H9 (cell line): ENCODE results near the gene HS6ST1. TPM values are rescaled to one million over a fixed set of nuclear protein-coding genes. Genes with fewer than 3 reads are reported as not detected.

ENCODE experiments used
- DNase-seq: peaks from one replicate; pipeline ENCODE4 v3.0.0-alpha.2; 2017
- H2AFZ ChIP-seq: one replicate; pipeline ENCODE4 v1.6.1; 2013; ENCODE audit warnings: mild to moderate bottlenecking, low read length, control low read depth, moderate library complexity
- H2AK5ac ChIP-seq: 2 replicates; pipeline ENCODE4 v1.6.1; 2013; ENCODE audit warnings: low read length, control low read depth, mixed read lengths; ENCODE audit not compliant: insufficient read length
- H2BK120ac ChIP-seq: one replicate; pipeline ENCODE4 v1.6.1; 2013; ENCODE audit warnings: low read depth, mild to moderate bottlenecking, low read length, control low read depth, inconsistent platforms; ENCODE audit not compliant: poor library complexity, severe bottlenecking
- H2BK12ac ChIP-seq: 2 replicates; pipeline ENCODE4 v1.6.1; 2013; ENCODE audit warnings: low read length, control low read depth, mixed read lengths, low read depth; ENCODE audit not compliant: insufficient read length
- H2BK15ac ChIP-seq: 2 replicates; pipeline ENCODE4 v1.6.1; 2013; ENCODE audit warnings: low read depth, low read length, control low read depth
- H2BK20ac ChIP-seq: one replicate; pipeline ENCODE4 v1.6.1; 2013; ENCODE audit warnings: low read depth, mild to moderate bottlenecking, low read length, control low read depth, inconsistent platforms; ENCODE audit not compliant: poor library complexity, severe bottlenecking
- H2BK5ac ChIP-seq: 2 replicates; pipeline ENCODE4 v1.6.1; 2013; ENCODE audit warnings: low read length, control low read depth, mixed read lengths; ENCODE audit not compliant: insufficient read length
- H3K14ac ChIP-seq: 2 replicates; pipeline ENCODE4 v1.6.1; 2013; ENCODE audit warnings: low read length, control low read depth; ENCODE audit not compliant: insufficient read depth
- H3K18ac ChIP-seq: 2 replicates; pipeline ENCODE4 v1.6.1; 2013; ENCODE audit warnings: low read depth, mild to moderate bottlenecking, mixed read lengths, low read length, control low read depth; ENCODE audit not compliant: insufficient read length
- H3K23ac ChIP-seq: 2 replicates; pipeline ENCODE4 v1.6.1; 2013; ENCODE audit warnings: low read length, control low read depth, mixed read lengths, low read depth; ENCODE audit not compliant: insufficient read length
- H3K23me2 ChIP-seq: 2 replicates; pipeline ENCODE4 v1.6.1; 2013; ENCODE audit warnings: low read depth, mild to moderate bottlenecking, mixed read lengths, low read length, control low read depth; ENCODE audit not compliant: insufficient read length, poor library complexity, severe bottlenecking
- H3K27ac ChIP-seq: 2 replicates; pipeline ENCODE4 v1.5.1; 2013; ENCODE audit warnings: low read length, control low read depth, mixed read lengths, low read depth; ENCODE audit not compliant: insufficient read length
- H3K27me3 ChIP-seq: 2 replicates; pipeline ENCODE4 v1.6.1; 2013; ENCODE audit warnings: low read length, control low read depth, inconsistent platforms; ENCODE audit not compliant: insufficient read depth
- H3K4ac ChIP-seq: 2 replicates; pipeline ENCODE4 v1.6.1; 2013; ENCODE audit warnings: low read depth, mild to moderate bottlenecking, control low read depth, inconsistent platforms, low read length, moderate library complexity
- H3K4me1 ChIP-seq: 2 replicates; pipeline ENCODE4 v1.6.1; 2013; ENCODE audit warnings: low read length, control low read depth, inconsistent platforms; ENCODE audit not compliant: insufficient read depth
- H3K4me2 ChIP-seq: 2 replicates; pipeline ENCODE4 v1.6.1; 2013; ENCODE audit warnings: low read length, control low read depth, mixed read lengths; ENCODE audit not compliant: insufficient read length, insufficient read depth
- H3K56ac ChIP-seq: 2 replicates; pipeline ENCODE4 v1.6.1; 2013; ENCODE audit warnings: low read depth, mild to moderate bottlenecking, mixed read lengths, low read length, control low read depth; ENCODE audit not compliant: insufficient read length
- H3K79me1 ChIP-seq: 2 replicates; pipeline ENCODE4 v1.6.1; 2013; ENCODE audit warnings: low read depth, mild to moderate bottlenecking, moderate library complexity, low read length, control low read depth, inconsistent platforms; ENCODE audit not compliant: insufficient read depth, poor library complexity, severe bottlenecking
- H3K79me2 ChIP-seq: 2 replicates; pipeline ENCODE4 v1.6.1; 2013; ENCODE audit warnings: low read length, control low read depth, inconsistent platforms; ENCODE audit not compliant: insufficient read depth
- H3K9ac ChIP-seq: 2 replicates; pipeline ENCODE4 v1.6.1; 2013; ENCODE audit warnings: low read length, control low read depth, mixed read lengths; ENCODE audit not compliant: insufficient read length; ENCODE audit errors: extremely low read depth
- H3K9me3 ChIP-seq: one replicate; pipeline ENCODE4 v1.6.1; 2013; ENCODE audit warnings: low read depth, low read length, inconsistent platforms; ENCODE audit not compliant: control insufficient read depth
- H3T11ph ChIP-seq: one replicate; pipeline ENCODE4 v1.6.1; 2013; ENCODE audit warnings: mild to moderate bottlenecking, low read length, control low read depth, inconsistent platforms
- H4K20me1 ChIP-seq: one replicate; pipeline ENCODE4 v1.6.1; 2013; ENCODE audit not compliant: control insufficient read depth, insufficient read length, insufficient read depth
- H4K5ac ChIP-seq: 2 replicates; pipeline ENCODE4 v1.6.1; 2013; ENCODE audit warnings: low read depth, mild to moderate bottlenecking, mixed read lengths, low read length, control low read depth; ENCODE audit not compliant: insufficient read length
- H4K8ac ChIP-seq: replicated peaks from 2 replicates; pipeline ENCODE4 v1.6.1; 2013; ENCODE audit warnings: low read length, control low read depth, mixed read lengths, low read depth; ENCODE audit not compliant: insufficient read length
- H4K91ac ChIP-seq: 2 replicates; pipeline ENCODE4 v1.6.1; 2013; ENCODE audit warnings: low read depth, mild to moderate bottlenecking, moderate library complexity, mixed read lengths, low read length, control low read depth; ENCODE audit not compliant: insufficient read length
- H3K27ac Mint-ChIP-seq, 3 experiments: 2 replicates in 2 of 3; 3 replicates in 1 of 3; pipeline ENCODE4 v1.8.0; 2020 to 2021; ENCODE audit warnings: mixed read lengths in 3 of 3, mild to moderate bottlenecking in 1 of 3, moderate library complexity in 1 of 3
- H3K27me3 Mint-ChIP-seq: 2 replicates; pipeline ENCODE4 v1.8.0; 2021; ENCODE audit warnings: low read depth, mild to moderate bottlenecking, moderate library complexity, mixed read lengths
- H3K36me3 Mint-ChIP-seq, 3 experiments: 2 replicates in 2 of 3; 3 replicates in 1 of 3; pipeline ENCODE4 v1.8.0; 2020 to 2021; ENCODE audit warnings: low read depth in 3 of 3, mixed read lengths in 3 of 3; ENCODE audit not compliant: insufficient read depth in 1 of 3
- H3K4me1 Mint-ChIP-seq, 2 experiments: 2 replicates each; pipeline ENCODE4 v1.8.0; 2020; ENCODE audit warnings: mixed read lengths in 2 of 2
- H3K4me3 Mint-ChIP-seq, 2 experiments: 2 replicates in 1 of 2; 3 replicates in 1 of 2; pipeline ENCODE4 v1.8.0; 2020 to 2021; ENCODE audit warnings: mild to moderate bottlenecking in 2 of 2, mixed read lengths in 2 of 2, moderate library complexity in 1 of 2
- H3K9me3 Mint-ChIP-seq, 2 experiments: 2 replicates in 1 of 2; 3 replicates in 1 of 2; pipeline ENCODE4 v1.8.0; 2020; ENCODE audit warnings: mild to moderate bottlenecking in 2 of 2, mixed read lengths in 2 of 2, moderate library complexity in 1 of 2
- CTCF ChIP-seq: fragments of 200-600 bp; sonication (generic); conservative IDR thresholded peaks from 3 replicates; pipeline ENCODE4 v1.8.0; 2021; ENCODE audit warnings: antibody characterized with exemption, mild to moderate bottlenecking
- WGBS: extraction: QIAGEN DNeasy Blood & Tissue Kit; methylation state at CpG from one replicate; pipeline ENCODE4 v1.1.7; 2013; ENCODE audit warnings: missing lambda C conversion rate, low lambda C conversion rate, mixed read lengths; ENCODE audit not compliant: insufficient read length; ENCODE audit errors: extremely low coverage; 5-methylcytosine and 5-hydroxymethylcytosine counted together
- total RNA-seq: library from RNA; stranded (reverse); gene quantifications from 2 replicates; pipeline ENCODE4 v1.2.1, GENCODE V29; 2021

HS6ST1 gene
- total RNA-seq, 1 experiment from 2014 or later, result 60.2 TPM

- Histone ChIP-seq H2AFZ (no peak overlapping the region), H3K56ac (no peak overlapping the region), H3K23ac (no peak overlapping the region), H4K8ac (no peak overlapping the region), H2BK12ac (no peak overlapping the region), H2BK120ac (no peak overlapping the region), H3K14ac (peak overlapping the region; percentile 15; the same call in 1 of the 2 replicates), H2AK5ac (no peak overlapping the region), H3K27me3 (no peaks in the 10 kb centered on the region), H2BK20ac (no peak overlapping the region), H2BK5ac (no peak overlapping the region), H3K4me2 (no peak overlapping the region), H3K4ac (no peak overlapping the region), H4K20me1 (no peaks in the 10 kb centered on the region), H3K27ac (no peak overlapping the region), H3K18ac (no peak overlapping the region), H3T11ph (no peak overlapping the region), H3K23me2 (no peaks in the 10 kb centered on the region), H3K9me3 (no peaks in the 10 kb centered on the region), H3K79me1 (peaks cover 12% of the 10 kb centered on the region), H4K91ac (no peak overlapping the region), H3K9ac (no peak overlapping the region), H4K5ac (no peak overlapping the region), H2BK15ac (no peak overlapping the region), H3K79me2 (peaks cover 10% of the 10 kb centered on the region; the same call in 1 of the 2 replicates), H3K4me1 (peaks cover 2% of the 10 kb centered on the region; the same call in 1 of the 2 replicates)
- Mint-ChIP-seq H3K27me3 (no peaks in the 10 kb centered on the region), H3K4me3 (no peak overlapping the region), H3K36me3 (peaks cover 4 to 14% (median 10%) of the 10 kb centered on the region in 3 experiments; a peak in 5 of 7 replicates), H3K9me3 (no peaks in the 10 kb centered on the region), H3K27ac (peak overlapping the region in 1 of 3 experiments; percentile 75; a peak in 1 of 7 replicates), H3K4me1 (peaks cover 18 to 30% of the 10 kb centered on the region in 2 experiments)
- no CpG with 5 or more reads among the region's 7 CpGs for WGBS
- no peak for DNase-seq
- no peak for TF ChIP-seq CTCF
These were observed 34.6 kb downstream of the HS6ST1 start for GRCh38 chr2:128284037-128284441.
